Measurements from ENCODE around the gene EXOC3.

The EXOC3 gene

GRCh38 chr5:439181-439580 lies 3.8 kb upstream of the EXOC3 start:
- H3K4me3 ChIP-seq (ENCODE audit: low read length, poor library complexity, severe bottlenecking), result no peak overlapping the region
- H3K9me3 ChIP-seq (ENCODE audit: insufficient read depth, low read depth, low read length), result no peaks in the 10 kb centered on the region
- H3K4me2 ChIP-seq (ENCODE audit: low read depth, low read length, poor library complexity, severe bottlenecking), result no peak overlapping the region
- H3K36me3 ChIP-seq (ENCODE audit: insufficient read depth, low read length), result no peaks in the 10 kb centered on the region
- H3K27me3 ChIP-seq (ENCODE audit: insufficient read depth, low read length, poor library complexity, severe bottlenecking), result no peaks in the 10 kb centered on the region
- H3K4me1 ChIP-seq (ENCODE audit: insufficient read depth, low read length, poor library complexity, severe bottlenecking), result peaks cover 51% of the 10 kb centered on the region
- H3F3A ChIP-seq (ENCODE audit: low read depth), result no peaks in the 10 kb centered on the region
- no peak overlapping the region for H3K9ac ChIP-seq (ENCODE audit: low read depth, low read length, poor library complexity, severe bottlenecking)
- H3K9me2 ChIP-seq (replicated peaks; ENCODE audit: low read depth, low read length), result no peaks in the 10 kb centered on the region
- no peak overlapping the region for H2AFZ ChIP-seq (ENCODE audit: low read length)
- peaks cover 8% of the 10 kb centered on the region for H4K20me1 ChIP-seq (ENCODE audit: insufficient read depth, low read length, poor library complexity, severe bottlenecking)
- TF ChIP-seq EZH2phosphoT487 (IDR thresholded peaks at IDR 0.05; ENCODE audit: borderline replicate concordance), result no peak
- no peak for TF ChIP-seq CTCF (conservative IDR thresholded peaks at IDR 0.05; ENCODE audit: low read length)
- peaks cover 25% of the 10 kb centered on the region for H3K79me2 ChIP-seq (ENCODE audit: insufficient read depth, low read length)

GRCh38 chr5:439636-440035 lies 3.3 kb upstream of the EXOC3 start:
- peaks cover 56% of the 10 kb centered on the region for H3K4me1 ChIP-seq (ENCODE audit: insufficient read depth, low read length, poor library complexity, severe bottlenecking)
- no peaks in the 10 kb centered on the region for H3F3A ChIP-seq (ENCODE audit: low read depth)
- H3K9ac ChIP-seq (ENCODE audit: low read depth, low read length, poor library complexity, severe bottlenecking), result peak overlapping the region; percentile 55
- H3K9me2 ChIP-seq (replicated peaks; ENCODE audit: low read depth, low read length), result no peaks in the 10 kb centered on the region
- peaks cover 29% of the 10 kb centered on the region for H3K79me2 ChIP-seq (ENCODE audit: insufficient read depth, low read length)
- H3K9me3 ChIP-seq (ENCODE audit: insufficient read depth, low read depth, low read length), result no peaks in the 10 kb centered on the region
- H3K27me3 ChIP-seq (ENCODE audit: insufficient read depth, low read length, poor library complexity, severe bottlenecking), result no peaks in the 10 kb centered on the region
- no peak overlapping the region for H2AFZ ChIP-seq (ENCODE audit: low read length)
- H3K4me2 ChIP-seq (ENCODE audit: low read depth, low read length, poor library complexity, severe bottlenecking), result no peak overlapping the region
- no peaks in the 10 kb centered on the region for H3K36me3 ChIP-seq (ENCODE audit: insufficient read depth, low read length)
- no peak overlapping the region for H3K4me3 ChIP-seq (ENCODE audit: low read length, poor library complexity, severe bottlenecking)
- peaks cover 11% of the 10 kb centered on the region for H4K20me1 ChIP-seq (ENCODE audit: insufficient read depth, low read length, poor library complexity, severe bottlenecking)
- TF ChIP-seq CTCF (conservative IDR thresholded peaks at IDR 0.05; ENCODE audit: low read length) (no peak), EZH2phosphoT487 (IDR thresholded peaks at IDR 0.05; ENCODE audit: borderline replicate concordance) (no peak)

- Histone ChIP-seq H3K4me2 (ENCODE audit: low read depth, low read length, poor library complexity, severe bottlenecking) (peak overlapping the region; percentile 65), H3K4me1 (ENCODE audit: insufficient read depth, low read length, poor library complexity, severe bottlenecking) (peaks cover 61% of the 10 kb centered on the region), H2AFZ (ENCODE audit: low read length) (peak overlapping the region; percentile 4; the same call in 1 of the 2 replicates), H3K27me3 (ENCODE audit: insufficient read depth, low read length, poor library complexity, severe bottlenecking) (no peaks in the 10 kb centered on the region), H4K20me1 (ENCODE audit: insufficient read depth, low read length, poor library complexity, severe bottlenecking) (peaks cover 11% of the 10 kb centered on the region), H3K9ac (ENCODE audit: low read depth, low read length, poor library complexity, severe bottlenecking) (peak overlapping the region; percentile 55), H3K36me3 (ENCODE audit: insufficient read depth, low read length) (no peaks in the 10 kb centered on the region), H3F3A (ENCODE audit: low read depth) (no peaks in the 10 kb centered on the region), H3K9me3 (ENCODE audit: insufficient read depth, low read depth, low read length) (no peaks in the 10 kb centered on the region), H3K79me2 (ENCODE audit: insufficient read depth, low read length) (peaks cover 36% of the 10 kb centered on the region), H3K9me2 (replicated peaks; ENCODE audit: low read depth, low read length) (no peaks in the 10 kb centered on the region), H3K4me3 (ENCODE audit: low read length, poor library complexity, severe bottlenecking) (peak overlapping the region; percentile 25)
- no peak for TF ChIP-seq CTCF (conservative IDR thresholded peaks at IDR 0.05; ENCODE audit: low read length)
- TF ChIP-seq EZH2phosphoT487 (IDR thresholded peaks at IDR 0.05; ENCODE audit: borderline replicate concordance), result no peak
These were observed 2.4 kb upstream of the EXOC3 start for GRCh38 chr5:440401-441201.
